Measurements from ENCODE around the gene CABP1.

DNA sequence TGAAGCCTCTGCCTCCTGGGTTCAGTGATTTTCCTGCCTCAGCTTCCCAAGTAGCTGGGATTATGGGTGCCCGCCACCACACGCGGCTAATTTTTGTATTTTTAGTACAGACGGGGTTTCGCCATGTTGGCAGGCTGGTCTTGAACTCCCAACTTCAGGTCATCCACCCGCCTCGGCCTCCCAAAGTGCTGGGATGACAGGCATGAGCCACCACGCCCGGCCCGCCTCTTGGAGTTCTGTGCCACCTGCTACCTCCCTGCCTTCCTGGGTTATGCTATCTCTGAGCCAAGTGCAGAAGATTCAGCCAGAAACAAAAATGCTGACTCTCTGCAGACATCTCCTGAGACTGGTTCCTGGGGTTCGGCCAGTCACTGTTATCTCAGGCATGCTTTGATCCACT lies 13.2 kb downstream of the CABP1 start:
- TF ChIP-seq, protein P1, sequence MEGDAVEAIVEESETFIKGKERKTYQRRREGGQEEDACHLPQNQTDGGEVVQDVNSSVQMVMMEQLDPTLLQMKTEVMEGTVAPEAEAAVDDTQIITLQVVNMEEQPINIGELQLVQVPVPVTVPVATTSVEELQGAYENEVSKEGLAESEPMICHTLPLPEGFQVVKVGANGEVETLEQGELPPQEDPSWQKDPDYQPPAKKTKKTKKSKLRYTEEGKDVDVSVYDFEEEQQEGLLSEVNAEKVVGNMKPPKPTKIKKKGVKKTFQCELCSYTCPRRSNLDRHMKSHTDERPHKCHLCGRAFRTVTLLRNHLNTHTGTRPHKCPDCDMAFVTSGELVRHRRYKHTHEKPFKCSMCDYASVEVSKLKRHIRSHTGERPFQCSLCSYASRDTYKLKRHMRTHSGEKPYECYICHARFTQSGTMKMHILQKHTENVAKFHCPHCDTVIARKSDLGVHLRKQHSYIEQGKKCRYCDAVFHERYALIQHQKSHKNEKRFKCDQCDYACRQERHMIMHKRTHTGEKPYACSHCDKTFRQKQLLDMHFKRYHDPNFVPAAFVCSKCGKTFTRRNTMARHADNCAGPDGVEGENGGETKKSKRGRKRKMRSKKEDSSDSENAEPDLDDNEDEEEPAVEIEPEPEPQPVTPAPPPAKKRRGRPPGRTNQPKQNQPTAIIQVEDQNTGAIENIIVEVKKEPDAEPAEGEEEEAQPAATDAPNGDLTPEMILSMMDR (IDR thresholded peaks at IDR 0.05; ENCODE audit: low read length) = no peak
- no peak for TF ChIP-seq EZH2 (optimal IDR thresholded peaks at IDR 0.05; ENCODE audit: low read depth, low read length)

All from MM.1S (cell line).